Prostate gland (tissue), 2 donors: ENCODE results near the gene PPM1A. TPM values are rescaled to one million over a fixed set of nuclear protein-coding genes. Genes with fewer than 3 reads are reported as not detected.

ENCODE experiments used
- DNase-seq: peaks from one replicate; pipeline ENCODE4 v3.0.0-alpha.2; 2019; ENCODE audit warnings: low spot score
- H3K27ac ChIP-seq, 2 donors: fragments of 200-600 bp; sonication (generic); 2 replicates each; pipeline ENCODE4 v1.5.1; 2017 to 2019
- H3K27me3 ChIP-seq: fragments of 200-600 bp; sonication (generic); replicated peaks from 2 replicates; pipeline ENCODE4 v1.5.1; 2019; ENCODE audit not compliant: insufficient read depth
- H3K36me3 ChIP-seq, 2 donors: fragments of 200-600 bp; sonication (generic); 1 replicate in 1 of 2; 2 replicates in 1 of 2; pipeline versions ENCODE4 v1.5.1 to v1.8.1; 2017 to 2019
- H3K4me1 ChIP-seq: fragments of 200-600 bp; sonication (generic); replicated peaks from 2 replicates; pipeline ENCODE4 v1.5.1; 2019
- H3K4me3 ChIP-seq, 2 donors: fragments of 200-600 bp; sonication (generic); 2 replicates each; pipeline ENCODE4 v1.5.1; 2017 to 2019
- H3K9me3 ChIP-seq: fragments of 200-600 bp; sonication (generic); 2 replicates; pipeline ENCODE4 v1.5.1; 2017
- POLR2A ChIP-seq: fragments of 450-650 bp; IDR thresholded peaks from one replicate; pipeline ENCODE4 v1.6.1; 2016; ENCODE audit warnings: antibody characterized with exemption, mild to moderate bottlenecking
- POLR2AphosphoS5 ChIP-seq: sonication (generic); formaldehyde crosslinking; IDR thresholded peaks from one replicate; pipeline ENCODE4 v1.6.1; 2017; ENCODE audit warnings: antibody characterized with exemption
- WGBS: methylation state at CpG from one replicate; pipeline ENCODE4 v1.1.5; 2018; 5-methylcytosine and 5-hydroxymethylcytosine counted together
- intact Hi-C: fragments of 100-400 bp; cut with DNase I; formaldehyde crosslinking; loops from one replicate; pipeline ENCODE4 v1.14.2; 2022
- total RNA-seq, 2 donors: library from RNA; depleted of rRNA; stranded (reverse); fragments of >200 nt; gene quantifications; one replicate each; pipeline ENCODE4 v1.1.0, GENCODE V29; 2016
- TF ChIP-seq, protein P1 (sequence below), 4 experiments: fragments of 200-600 bp in 2 of 4; fragments of 450-650 bp in 2 of 4; sonication (generic) in 2 of 4; IDR thresholded peaks; 1 replicate in 3 of 4; 2 replicates in 1 of 4; pipeline ENCODE4 v1.5.1; 2016 to 2019; ENCODE audit warnings: antibody characterized with exemption in 4 of 4, mild to moderate bottlenecking in 2 of 4, moderate library complexity in 2 of 4

PPM1A gene
- total RNA-seq, 2 donors from 2014 or later: 41.4 to 50.6 TPM

DNA sequence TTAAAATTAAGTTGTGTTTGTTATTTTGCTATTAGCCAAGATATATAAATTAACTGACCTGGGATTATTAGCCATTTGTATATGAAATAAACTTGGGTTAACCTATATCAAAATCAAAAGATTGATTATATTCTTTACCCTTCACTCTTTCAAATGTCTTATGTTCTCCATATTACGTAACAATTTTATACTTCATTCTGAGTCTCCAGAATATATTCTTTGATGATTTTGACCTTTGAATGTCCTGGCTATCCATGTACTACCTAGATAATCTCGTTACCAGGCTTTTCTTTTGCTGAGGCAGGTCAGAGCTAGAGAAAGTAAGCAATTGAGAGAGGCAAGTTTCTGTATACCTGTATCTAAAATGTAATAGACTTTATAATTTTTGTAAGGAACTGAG lies 3.6 kb downstream of the PPM1A start:
- no peaks in the 10 kb centered on the region for H3K27me3 ChIP-seq
- no peak overlapping the region for H3K27ac ChIP-seq
- no peaks in the 10 kb centered on the region for H3K9me3 ChIP-seq
- H3K4me1 ChIP-seq: peaks cover 7% of the 10 kb centered on the region
- no peak for DNase-seq
- intact Hi-C loops: no loop called here
- H3K36me3 ChIP-seq: no peaks in the 10 kb centered on the region
- TF ChIP-seq POLR2A (no peak), POLR2AphosphoS5 (no peak)
- TF ChIP-seq, protein P1, sequence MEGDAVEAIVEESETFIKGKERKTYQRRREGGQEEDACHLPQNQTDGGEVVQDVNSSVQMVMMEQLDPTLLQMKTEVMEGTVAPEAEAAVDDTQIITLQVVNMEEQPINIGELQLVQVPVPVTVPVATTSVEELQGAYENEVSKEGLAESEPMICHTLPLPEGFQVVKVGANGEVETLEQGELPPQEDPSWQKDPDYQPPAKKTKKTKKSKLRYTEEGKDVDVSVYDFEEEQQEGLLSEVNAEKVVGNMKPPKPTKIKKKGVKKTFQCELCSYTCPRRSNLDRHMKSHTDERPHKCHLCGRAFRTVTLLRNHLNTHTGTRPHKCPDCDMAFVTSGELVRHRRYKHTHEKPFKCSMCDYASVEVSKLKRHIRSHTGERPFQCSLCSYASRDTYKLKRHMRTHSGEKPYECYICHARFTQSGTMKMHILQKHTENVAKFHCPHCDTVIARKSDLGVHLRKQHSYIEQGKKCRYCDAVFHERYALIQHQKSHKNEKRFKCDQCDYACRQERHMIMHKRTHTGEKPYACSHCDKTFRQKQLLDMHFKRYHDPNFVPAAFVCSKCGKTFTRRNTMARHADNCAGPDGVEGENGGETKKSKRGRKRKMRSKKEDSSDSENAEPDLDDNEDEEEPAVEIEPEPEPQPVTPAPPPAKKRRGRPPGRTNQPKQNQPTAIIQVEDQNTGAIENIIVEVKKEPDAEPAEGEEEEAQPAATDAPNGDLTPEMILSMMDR (IDR thresholded peaks at IDR 0.05): no peak
- H3K4me3 ChIP-seq: no peak overlapping the region
- WGBS: 82% methylated on average over 2 of the region's 2 CpGs

DNA sequence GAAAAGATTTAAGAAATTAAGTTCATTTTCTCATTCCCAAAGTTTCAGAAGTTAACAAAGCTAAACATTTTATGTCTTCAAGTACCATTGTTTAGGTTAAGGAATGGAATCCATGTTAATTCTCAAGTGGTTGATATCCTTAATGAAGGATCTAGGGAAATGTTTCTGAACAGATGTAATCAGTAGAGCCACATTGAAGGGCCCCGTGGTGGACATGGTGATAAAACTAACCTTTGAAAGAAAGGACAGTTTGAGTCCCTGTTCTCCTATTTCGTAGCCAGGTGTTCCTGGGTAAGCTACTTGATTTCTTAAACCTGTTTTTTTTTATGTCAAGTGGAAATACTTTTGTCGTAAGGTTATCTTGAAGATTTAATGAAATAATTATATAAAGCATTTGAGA lies 4.6 kb downstream of the PPM1A start:
- no peak for TF ChIP-seq POLR2AphosphoS5
- no peak for TF ChIP-seq POLR2A
- TF ChIP-seq, protein P1 (IDR thresholded peaks at IDR 0.05): no peak
- no peaks in the 10 kb centered on the region for H3K9me3 ChIP-seq
- H3K27ac ChIP-seq: no peak overlapping the region
- H3K27me3 ChIP-seq: no peaks in the 10 kb centered on the region
- 67% methylated on average over 3 of the region's 3 CpGs for WGBS
- intact Hi-C loops: no loop called here
- H3K4me1 ChIP-seq: peaks cover 7% of the 10 kb centered on the region
- DNase-seq: no peak
- no peaks in the 10 kb centered on the region for H3K36me3 ChIP-seq
- H3K4me3 ChIP-seq: no peak overlapping the region

DNA sequence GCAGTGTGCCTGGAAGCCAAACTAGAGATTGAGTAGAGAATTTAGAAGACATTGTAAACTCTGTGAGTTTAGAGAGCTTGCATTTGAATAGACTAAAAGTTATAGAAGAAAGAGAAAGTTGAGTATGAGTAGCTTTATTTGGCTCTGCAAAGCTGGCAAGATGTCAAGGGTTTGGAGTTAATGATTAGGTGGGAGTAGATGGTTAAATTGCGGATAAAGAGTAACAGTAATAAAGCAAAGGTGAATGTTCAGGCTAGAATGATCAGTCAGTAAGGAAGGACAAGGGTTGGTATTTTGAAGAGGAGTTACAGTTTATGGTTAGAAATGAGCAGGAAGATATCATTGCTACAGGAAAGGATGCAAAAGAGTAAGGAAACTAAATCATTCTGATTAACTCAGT lies 5.2 kb downstream of the PPM1A start:
- H3K9me3 ChIP-seq: no peaks in the 10 kb centered on the region
- no peak overlapping the region for H3K27ac ChIP-seq
- 45% methylated on average over 1 of the region's 1 CpG for WGBS
- H3K27me3 ChIP-seq: no peaks in the 10 kb centered on the region
- peaks cover 7% of the 10 kb centered on the region for H3K4me1 ChIP-seq
- no peaks in the 10 kb centered on the region for H3K36me3 ChIP-seq
- no peak for TF ChIP-seq POLR2AphosphoS5
- TF ChIP-seq, protein P1 (IDR thresholded peaks at IDR 0.05): no peak
- no peak for TF ChIP-seq POLR2A
- intact Hi-C loops: no loop called here
- no peak overlapping the region for H3K4me3 ChIP-seq
- DNase-seq: no peak

DNA sequence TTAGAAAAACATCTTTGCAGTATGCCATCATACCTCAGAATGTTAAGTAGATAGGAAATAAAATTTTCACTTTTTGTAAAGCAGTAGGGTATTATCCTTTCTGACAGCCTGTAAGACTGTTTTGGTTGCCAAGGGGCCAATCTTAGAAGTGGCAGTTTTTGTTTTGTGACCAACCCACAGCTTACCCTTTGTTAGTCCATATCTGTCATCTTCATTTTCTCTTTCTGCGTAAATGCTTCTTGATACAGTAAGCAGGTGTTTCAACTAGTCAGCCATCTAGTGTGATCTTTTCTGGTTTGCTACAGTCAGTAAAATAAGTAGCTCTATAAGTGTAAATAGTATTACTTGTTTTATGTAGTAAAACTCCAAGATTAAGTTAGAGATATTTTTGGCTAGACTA lies 8.8 kb downstream of the PPM1A start:
- no peaks in the 10 kb centered on the region for H3K36me3 ChIP-seq
- H3K27me3 ChIP-seq: no peaks in the 10 kb centered on the region
- H3K4me3 ChIP-seq: no peak overlapping the region
- H3K27ac ChIP-seq: no peak overlapping the region
- intact Hi-C loops: no loop called here
- TF ChIP-seq POLR2AphosphoS5 (no peak), POLR2A (no peak)
- TF ChIP-seq, protein P1 (IDR thresholded peaks at IDR 0.05): no peak
- no peaks in the 10 kb centered on the region for H3K9me3 ChIP-seq
- no peaks in the 10 kb centered on the region for H3K4me1 ChIP-seq
- DNase-seq: no peak
- 83% methylated on average over 1 of the region's 1 CpG for WGBS

DNA sequence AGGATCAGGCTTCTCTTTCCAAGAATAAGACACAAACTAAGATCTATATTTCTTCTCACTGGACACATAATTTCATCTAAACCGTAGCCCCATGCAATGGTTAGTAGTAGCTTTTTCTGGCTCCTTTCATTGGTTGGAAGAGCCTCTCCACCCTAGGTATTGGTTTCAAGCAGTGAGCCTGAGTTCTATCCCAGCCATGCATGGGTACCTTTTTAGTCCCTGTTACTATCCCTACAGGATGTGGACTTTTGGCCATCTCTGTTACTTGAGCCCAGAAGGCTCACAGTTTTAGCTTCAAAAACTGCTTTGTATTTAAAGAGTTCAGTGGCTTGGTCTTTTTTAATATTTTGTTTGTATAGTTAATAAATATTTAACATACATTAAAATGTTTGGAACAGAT lies 16.1 kb downstream of the PPM1A start:
- Histone ChIP-seq H3K36me3 (no peaks in the 10 kb centered on the region), H3K9me3 (no peaks in the 10 kb centered on the region), H3K27me3 (no peaks in the 10 kb centered on the region), H3K27ac (no peak overlapping the region), H3K4me3 (no peak overlapping the region), H3K4me1 (no peaks in the 10 kb centered on the region)
- no peak for DNase-seq
- no peak for TF ChIP-seq POLR2A
- TF ChIP-seq, protein P1 (IDR thresholded peaks at IDR 0.05): no peak
- no peak for TF ChIP-seq POLR2AphosphoS5
- 100% methylated on average over 1 of the region's 1 CpG for WGBS
- intact Hi-C loops: no loop called here
